Thyroid gland (tissue), 4 donors: ENCODE data around the gene TBC1D22B. TPM values are rescaled to one million over a fixed set of nuclear protein-coding genes. Genes with fewer than 3 reads are reported as not detected.
A peak's percentile ranks its signal among the peaks of the same experiment; 100 is the strongest.

Source experiments
- DNase-seq, 2 donors: peaks; one replicate each; pipeline ENCODE4 v3.0.0-alpha.2; 2019
- H3K27ac ChIP-seq, 3 donors: fragments of 200-600 bp; sonication (generic); 1 replicate in 2 of 3; 2 replicates in 1 of 3; pipeline ENCODE4 v1.5.1; 2016 to 2019; ENCODE audit warnings: mild to moderate bottlenecking in 1 of 3, moderate library complexity in 1 of 3
- H3K27me3 ChIP-seq: fragments of 200-600 bp; sonication (generic); one replicate; pipeline ENCODE4 v1.5.1; 2019
- H3K36me3 ChIP-seq, 2 donors: fragments of 200-600 bp; sonication (generic); one replicate each; pipeline ENCODE4 v1.5.1; 2016 to 2019
- H3K4me1 ChIP-seq, 2 donors: fragments of 200-600 bp; sonication (generic); one replicate each; pipeline ENCODE4 v1.5.1; 2017 to 2019
- H3K4me3 ChIP-seq, 3 donors: fragments of 200-600 bp; sonication (generic); replicated peaks in 1 of 3; 1 replicate in 2 of 3; 2 replicates in 1 of 3; pipeline ENCODE4 v1.5.1; 2016; ENCODE audit warnings: mild to moderate bottlenecking in 1 of 3
- H3K9me3 ChIP-seq: fragments of 200-600 bp; sonication (generic); one replicate; pipeline ENCODE4 v1.5.1; 2017
- POLR2A ChIP-seq, 2 donors: fragments of 450-650 bp; IDR thresholded peaks; one replicate each; pipeline ENCODE4 v1.6.1; 2017; ENCODE audit warnings: antibody characterized with exemption in 2 of 2, mild to moderate bottlenecking in 2 of 2, moderate library complexity in 1 of 2
- WGBS, 2 donors: methylation state at CpG; one replicate each; pipeline ENCODE4 v1.1.5; 2017; 5-methylcytosine and 5-hydroxymethylcytosine counted together
- intact Hi-C: fragments of 100-400 bp; cut with DNase I; formaldehyde crosslinking; loops from one replicate; pipeline ENCODE4 v1.15.1; 2023
- total RNA-seq, 4 donors: library from RNA; depleted of rRNA; stranded (reverse); fragments of >200 nt; gene quantifications; one replicate each; pipeline ENCODE4 v1.2.3, GENCODE V29; 2016
- TF ChIP-seq, protein P1 (sequence below), 6 experiments: fragments of 200-600 bp in 3 of 6; fragments of 450-650 bp in 3 of 6; sonication (generic) in 3 of 6; IDR thresholded peaks; one replicate each; pipeline ENCODE4 v1.5.1; 2016 to 2019; ENCODE audit warnings: antibody characterized with exemption in 6 of 6, mild to moderate bottlenecking in 2 of 6, inconsistent platforms in 1 of 6, moderate library complexity in 1 of 6

TBC1D22B gene
- total RNA-seq, 4 donors from 2014 or later: 11.5 to 15.7 (median 14.2) TPM

DNA sequence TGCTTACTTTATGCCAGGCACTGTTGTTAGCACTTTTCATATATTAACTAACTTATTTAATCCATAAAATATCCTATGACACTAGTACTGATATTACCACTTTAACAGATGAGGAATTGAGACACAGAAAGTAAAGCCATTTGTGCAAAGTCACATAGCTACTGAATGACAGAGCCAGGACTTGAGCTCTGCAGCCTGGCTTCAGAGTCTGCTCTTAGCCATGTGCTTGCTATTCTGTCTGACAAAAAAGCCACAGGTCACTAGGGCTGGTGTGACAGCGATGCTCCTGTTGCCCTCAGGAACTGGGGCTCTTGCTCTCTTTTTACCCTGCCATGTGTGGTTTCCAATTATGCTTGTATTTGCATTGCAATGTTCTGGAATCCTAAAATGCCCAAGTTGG, 51.5 kb downstream of the TBC1D22B start:
- Histone ChIP-seq H3K9me3 (no peaks in the 10 kb centered on the region), H3K4me1 (peaks cover 8 to 11% of the 10 kb centered on the region in 2 donors), H3K27ac (peak overlapping the region in 1 of 3 donors; percentile 39), H3K27me3 (no peaks in the 10 kb centered on the region), H3K36me3 (peaks cover 13% of the 10 kb centered on the region in 2 donors), H3K4me3 (no peak overlapping the region)
- intact Hi-C loops: no loop called here
- 93 to 94% methylated on average over 1 of the region's 1 CpG for WGBS, 2 donors
- DNase-seq: no peak
- TF ChIP-seq, protein P1, sequence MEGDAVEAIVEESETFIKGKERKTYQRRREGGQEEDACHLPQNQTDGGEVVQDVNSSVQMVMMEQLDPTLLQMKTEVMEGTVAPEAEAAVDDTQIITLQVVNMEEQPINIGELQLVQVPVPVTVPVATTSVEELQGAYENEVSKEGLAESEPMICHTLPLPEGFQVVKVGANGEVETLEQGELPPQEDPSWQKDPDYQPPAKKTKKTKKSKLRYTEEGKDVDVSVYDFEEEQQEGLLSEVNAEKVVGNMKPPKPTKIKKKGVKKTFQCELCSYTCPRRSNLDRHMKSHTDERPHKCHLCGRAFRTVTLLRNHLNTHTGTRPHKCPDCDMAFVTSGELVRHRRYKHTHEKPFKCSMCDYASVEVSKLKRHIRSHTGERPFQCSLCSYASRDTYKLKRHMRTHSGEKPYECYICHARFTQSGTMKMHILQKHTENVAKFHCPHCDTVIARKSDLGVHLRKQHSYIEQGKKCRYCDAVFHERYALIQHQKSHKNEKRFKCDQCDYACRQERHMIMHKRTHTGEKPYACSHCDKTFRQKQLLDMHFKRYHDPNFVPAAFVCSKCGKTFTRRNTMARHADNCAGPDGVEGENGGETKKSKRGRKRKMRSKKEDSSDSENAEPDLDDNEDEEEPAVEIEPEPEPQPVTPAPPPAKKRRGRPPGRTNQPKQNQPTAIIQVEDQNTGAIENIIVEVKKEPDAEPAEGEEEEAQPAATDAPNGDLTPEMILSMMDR (IDR thresholded peaks at IDR 0.05): no peak
- TF ChIP-seq POLR2A (IDR thresholded peaks at IDR 0.05): no peak

DNA sequence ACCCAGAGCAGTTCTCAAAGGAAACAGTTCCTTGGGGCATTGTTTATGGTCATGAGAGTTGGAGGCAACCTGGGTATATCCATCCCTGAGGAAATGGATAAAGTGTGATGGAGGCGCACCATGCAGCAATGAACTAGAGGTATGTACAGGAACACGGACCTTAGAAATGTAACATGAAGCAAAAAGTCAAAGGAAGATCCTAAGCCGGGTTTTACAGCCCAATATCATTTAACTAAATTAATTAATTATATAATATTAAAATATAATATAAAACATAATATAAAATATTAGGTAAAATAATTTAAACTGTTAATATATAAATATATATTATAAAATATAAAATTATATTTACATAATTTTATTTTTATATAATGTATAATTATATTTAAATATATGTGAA, 52.1 kb downstream of the TBC1D22B start:
- Histone ChIP-seq H3K4me3 (no peak overlapping the region), H3K27ac (no peak overlapping the region), H3K36me3 (peaks cover 17 to 19% of the 10 kb centered on the region in 2 donors), H3K4me1 (peaks cover 8 to 11% of the 10 kb centered on the region in 2 donors), H3K27me3 (no peaks in the 10 kb centered on the region), H3K9me3 (no peaks in the 10 kb centered on the region)
- TF ChIP-seq, protein P1 (IDR thresholded peaks at IDR 0.05): no peak
- intact Hi-C loops: no loop called here
- 71 to 72% methylated on average over 3 of the region's 3 CpGs for WGBS, 2 donors
- DNase-seq: no peak

DNA sequence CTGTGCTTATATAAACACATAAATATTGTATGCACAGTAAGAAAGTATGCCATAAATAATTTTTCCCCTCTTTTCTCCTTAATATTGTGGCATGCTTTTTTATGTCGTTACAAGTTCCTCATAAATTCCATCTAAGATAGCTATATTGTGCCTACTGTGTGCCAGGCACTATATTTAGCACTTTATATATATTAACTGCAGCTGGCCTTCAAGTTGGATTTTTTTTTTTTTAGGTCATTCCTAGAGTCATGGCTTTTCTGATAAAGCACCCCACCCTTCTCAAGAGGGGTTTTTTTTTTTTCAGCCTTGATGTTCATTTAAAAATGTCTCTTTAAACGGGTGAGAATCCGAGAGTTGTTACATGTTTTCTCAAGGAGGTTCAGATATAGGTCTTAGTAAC, 53.4 kb downstream of the TBC1D22B start:
- WGBS, 2 donors: 94 to 96% methylated on average over 3 of the region's 3 CpGs
- no peaks in the 10 kb centered on the region for H3K9me3 ChIP-seq

DNA sequence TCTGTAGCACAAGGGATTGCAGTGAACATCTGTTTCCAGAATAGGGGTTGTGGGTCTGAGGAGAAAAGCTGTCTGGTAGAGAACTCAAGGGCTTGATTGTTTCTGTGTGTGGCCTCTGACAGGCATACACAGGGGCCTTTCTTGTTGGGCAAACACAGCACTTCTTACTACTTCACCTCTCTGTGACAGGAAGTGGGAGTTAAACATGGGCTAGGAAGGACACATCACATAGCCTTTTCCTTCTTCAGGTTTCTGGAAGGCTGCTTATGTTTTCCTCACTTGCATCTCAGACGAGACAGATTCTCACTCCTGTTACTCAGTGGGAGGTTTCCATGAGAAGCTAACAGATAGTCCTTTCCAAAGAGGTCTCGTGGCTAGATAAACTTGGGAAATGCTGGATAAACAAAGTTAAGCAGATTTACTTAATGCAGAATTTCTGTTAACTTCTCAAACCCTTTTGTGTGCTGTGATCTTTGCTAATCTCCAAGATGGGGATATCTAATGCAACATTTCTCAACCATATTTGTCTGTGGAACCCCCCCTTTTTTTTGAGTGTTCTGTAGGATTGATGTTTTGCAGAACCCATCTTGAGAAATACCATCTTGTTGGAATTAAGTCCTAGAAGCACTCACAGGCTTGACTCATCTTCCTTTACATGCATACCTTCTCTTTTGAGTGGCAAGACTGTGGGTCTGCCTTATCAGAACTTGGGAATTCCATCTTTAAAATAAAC, 54.3 kb downstream of the TBC1D22B start:
- no peak overlapping the region for H3K27ac ChIP-seq
- intact Hi-C loops: no loop called here
- no peak for DNase-seq
- no peaks in the 10 kb centered on the region for H3K27me3 ChIP-seq
- TF ChIP-seq, protein P1 (IDR thresholded peaks at IDR 0.05): no peak
- no peak for TF ChIP-seq POLR2A (IDR thresholded peaks at IDR 0.05)
- no peaks in the 10 kb centered on the region for H3K9me3 ChIP-seq
- peaks cover 32 to 39% of the 10 kb centered on the region in 2 donors for H3K36me3 ChIP-seq
- no peak overlapping the region for H3K4me3 ChIP-seq
- peaks cover 8 to 11% of the 10 kb centered on the region in 2 donors for H3K4me1 ChIP-seq
- WGBS, 2 donors: 92 to 94% methylated on average over 2 of the region's 2 CpGs

More for the DNA sequence above, 53.4 kb downstream of the TBC1D22B start:
- H3K4me1 ChIP-seq: peaks cover 8 to 11% of the 10 kb centered on the region in 2 donors
- intact Hi-C loops: no loop called here
- TF ChIP-seq, protein P1 (IDR thresholded peaks at IDR 0.05): no peak
- no peak for TF ChIP-seq POLR2A (IDR thresholded peaks at IDR 0.05)
- H3K27ac ChIP-seq: no peak overlapping the region
- H3K36me3 ChIP-seq: peaks cover 26 to 30% of the 10 kb centered on the region in 2 donors
- no peak overlapping the region for H3K4me3 ChIP-seq
- no peak for DNase-seq
- H3K27me3 ChIP-seq: no peaks in the 10 kb centered on the region

DNA sequence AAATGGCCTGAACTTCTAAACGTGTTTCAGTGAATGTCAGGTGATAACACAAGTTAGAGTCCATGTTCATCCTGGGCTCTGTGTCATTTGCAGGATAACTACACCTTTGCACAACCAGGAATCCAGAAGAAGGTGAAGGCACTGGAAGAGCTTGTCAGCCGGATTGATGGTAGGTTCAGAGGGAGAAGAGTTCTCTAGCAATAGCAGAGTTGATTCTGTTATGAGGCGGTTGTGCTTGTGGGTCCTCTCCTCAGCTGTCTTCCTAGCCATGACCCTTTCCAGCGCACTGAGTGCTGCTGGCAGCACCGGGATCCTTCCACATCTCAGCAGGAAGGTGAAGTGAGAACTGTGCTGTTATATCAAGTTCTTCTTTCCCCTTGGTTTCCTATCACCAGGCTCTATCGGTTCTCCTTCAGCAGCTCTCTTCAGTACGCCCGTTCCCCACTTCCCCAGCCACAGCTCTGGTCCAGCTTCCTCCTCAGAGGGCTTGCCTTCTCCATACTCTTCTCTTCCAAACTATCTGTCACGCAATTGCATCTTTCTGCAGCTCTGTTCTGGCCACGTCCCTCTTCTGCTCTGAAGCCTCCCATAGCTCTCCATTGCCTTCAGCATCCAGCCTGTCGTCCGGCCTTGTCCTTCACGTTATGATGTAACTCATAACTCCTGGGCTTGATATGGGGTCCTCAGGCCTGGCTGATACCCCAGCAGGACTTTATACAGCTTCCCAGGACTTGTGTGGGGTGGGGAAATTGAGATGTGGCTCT, 56.3 kb downstream of the TBC1D22B start:
- no peak overlapping the region for H3K4me3 ChIP-seq
- TF ChIP-seq POLR2A (IDR thresholded peaks at IDR 0.05): no peak
- TF ChIP-seq, protein P1 (IDR thresholded peaks at IDR 0.05): no peak
- H3K36me3 ChIP-seq: peaks cover 50 to 59% of the 10 kb centered on the region in 2 donors
- peaks cover 0 to under 1% of the 10 kb centered on the region in 2 donors for H3K4me1 ChIP-seq
- H3K27ac ChIP-seq: no peak overlapping the region
- H3K27me3 ChIP-seq: no peaks in the 10 kb centered on the region
- no peak for DNase-seq
- 94 to 97% methylated on average over 13 of the region's 13 CpGs for WGBS, 2 donors
- intact Hi-C loops: no loop called here
- no peaks in the 10 kb centered on the region for H3K9me3 ChIP-seq
